ENCODE measurements around the gene PSMD12. TPM values are rescaled to one million over a fixed set of nuclear protein-coding genes. Genes with fewer than 3 reads are reported as not detected.

PSMD12 gene
- total RNA-seq, 4 donors from 2014 or later, result 24.1 to 45.3 (median 27.7) TPM

DNA sequence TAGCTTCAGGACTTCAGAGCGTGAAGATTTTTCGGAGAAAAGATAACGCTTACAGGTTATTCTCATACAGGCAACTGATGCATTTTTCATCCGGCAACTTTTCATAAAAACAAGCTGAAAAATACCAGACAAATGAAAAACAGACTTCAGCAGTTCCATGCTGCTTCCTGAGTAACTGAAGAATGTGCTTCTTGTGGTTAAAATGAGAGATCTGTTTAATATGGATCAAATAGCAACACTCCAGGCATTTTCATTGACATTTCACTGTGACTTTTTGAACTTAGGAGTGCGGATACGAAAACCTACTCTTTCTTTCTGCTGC, 10.0 kb upstream of the PSMD12 start:
- TF ChIP-seq, protein P1, sequence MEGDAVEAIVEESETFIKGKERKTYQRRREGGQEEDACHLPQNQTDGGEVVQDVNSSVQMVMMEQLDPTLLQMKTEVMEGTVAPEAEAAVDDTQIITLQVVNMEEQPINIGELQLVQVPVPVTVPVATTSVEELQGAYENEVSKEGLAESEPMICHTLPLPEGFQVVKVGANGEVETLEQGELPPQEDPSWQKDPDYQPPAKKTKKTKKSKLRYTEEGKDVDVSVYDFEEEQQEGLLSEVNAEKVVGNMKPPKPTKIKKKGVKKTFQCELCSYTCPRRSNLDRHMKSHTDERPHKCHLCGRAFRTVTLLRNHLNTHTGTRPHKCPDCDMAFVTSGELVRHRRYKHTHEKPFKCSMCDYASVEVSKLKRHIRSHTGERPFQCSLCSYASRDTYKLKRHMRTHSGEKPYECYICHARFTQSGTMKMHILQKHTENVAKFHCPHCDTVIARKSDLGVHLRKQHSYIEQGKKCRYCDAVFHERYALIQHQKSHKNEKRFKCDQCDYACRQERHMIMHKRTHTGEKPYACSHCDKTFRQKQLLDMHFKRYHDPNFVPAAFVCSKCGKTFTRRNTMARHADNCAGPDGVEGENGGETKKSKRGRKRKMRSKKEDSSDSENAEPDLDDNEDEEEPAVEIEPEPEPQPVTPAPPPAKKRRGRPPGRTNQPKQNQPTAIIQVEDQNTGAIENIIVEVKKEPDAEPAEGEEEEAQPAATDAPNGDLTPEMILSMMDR (IDR thresholded peaks at IDR 0.05; ENCODE audit: low read depth), result no peak

DNA sequence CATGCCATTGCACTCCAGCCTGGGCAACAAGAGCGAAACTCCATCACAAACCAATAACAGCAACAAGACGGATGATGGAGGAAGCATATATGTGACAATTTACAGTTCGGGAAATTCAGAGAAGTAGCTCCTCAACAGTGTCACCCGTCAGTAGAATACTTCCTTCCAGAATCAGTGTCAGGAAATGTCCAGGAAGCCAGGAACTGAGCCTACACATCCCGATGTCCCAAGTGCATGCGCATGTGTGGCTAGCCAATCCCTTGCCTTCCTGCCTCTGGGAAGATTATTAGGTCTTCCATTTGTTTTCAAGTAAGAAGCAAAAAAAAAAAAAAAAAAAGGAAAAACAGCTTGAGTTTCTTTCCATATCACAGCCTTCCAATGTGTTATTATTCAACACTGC, 9.3 kb upstream of the PSMD12 start:
- TF ChIP-seq, protein P1 (IDR thresholded peaks at IDR 0.05; ENCODE audit: low read depth), result no peak

DNA sequence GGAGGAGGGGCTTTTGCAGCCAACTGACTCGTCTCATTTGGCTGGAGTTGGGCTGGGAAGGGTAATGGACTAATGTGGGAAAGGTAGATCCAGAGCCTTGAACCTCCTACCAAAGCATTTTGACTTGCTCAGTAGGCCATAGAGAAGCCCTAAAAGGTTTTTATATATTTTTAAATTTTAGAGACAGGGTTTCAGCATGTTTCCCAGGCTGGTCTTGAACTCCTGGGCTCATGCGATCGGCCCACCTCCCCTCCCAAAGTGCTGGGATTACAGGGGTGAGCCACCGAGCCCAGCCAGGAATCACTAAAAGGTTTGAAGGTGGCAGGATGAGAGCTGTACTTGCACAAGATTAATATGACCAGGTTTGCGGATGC, 8.7 kb upstream of the PSMD12 start:
- TF ChIP-seq, protein P1 (IDR thresholded peaks at IDR 0.05; ENCODE audit: low read depth), result no peak

DNA sequence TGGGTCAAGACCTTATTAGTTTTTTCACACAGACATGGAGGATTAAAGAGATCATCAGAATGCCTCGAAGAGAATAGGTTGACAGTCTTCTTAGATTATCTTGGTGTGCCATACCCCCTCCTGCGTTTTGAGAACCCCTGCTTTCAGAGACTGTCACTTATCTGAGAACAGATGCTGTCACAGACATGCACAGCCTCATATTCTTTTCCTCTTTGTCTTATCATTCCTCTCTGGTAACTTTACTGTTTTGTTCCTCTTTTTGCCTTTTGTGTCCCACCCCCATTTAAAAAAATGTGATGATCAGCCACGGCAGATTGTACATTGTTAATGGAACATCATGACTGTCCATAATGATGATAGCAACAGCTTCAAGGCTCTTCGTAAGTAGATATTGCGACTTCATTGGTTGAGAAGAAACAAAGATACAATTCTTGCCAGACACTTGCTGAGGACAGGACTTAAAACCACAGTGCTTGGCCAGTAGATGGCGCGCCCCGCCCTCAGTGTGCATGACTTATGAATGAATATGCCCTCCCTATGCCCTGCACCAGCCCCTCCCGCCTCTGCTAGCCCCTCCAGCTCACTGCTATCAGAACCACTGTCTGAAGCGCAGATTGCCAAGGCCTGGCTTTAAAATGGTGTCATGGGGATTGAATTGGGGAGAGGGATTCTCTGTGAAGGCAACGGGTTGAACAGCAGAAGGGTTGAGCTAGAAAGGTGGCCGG, 8.1 kb upstream of the PSMD12 start:
- TF ChIP-seq, protein P1 (IDR thresholded peaks at IDR 0.05; ENCODE audit: low read depth), result no peak

DNA sequence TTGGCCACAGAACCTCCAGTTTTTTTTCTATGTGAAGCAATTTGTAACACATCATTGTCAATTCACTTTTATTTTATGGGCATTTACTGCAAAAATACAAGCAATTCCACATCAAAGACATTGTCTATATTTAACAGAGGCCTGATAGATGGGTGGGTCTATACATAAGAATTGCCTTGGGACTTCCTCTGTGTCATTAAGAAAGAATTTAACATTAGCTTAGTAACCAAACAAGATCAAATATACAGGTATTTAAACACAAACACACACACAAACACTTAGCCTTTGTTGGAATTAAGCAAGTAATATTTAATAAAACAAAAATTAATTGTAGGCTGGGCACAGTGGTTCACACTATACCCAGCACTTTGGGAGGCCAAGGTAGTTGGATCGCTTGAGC, 6.4 kb upstream of the PSMD12 start:
- TF ChIP-seq, protein P1 (IDR thresholded peaks at IDR 0.05; ENCODE audit: low read depth), result no peak

DNA sequence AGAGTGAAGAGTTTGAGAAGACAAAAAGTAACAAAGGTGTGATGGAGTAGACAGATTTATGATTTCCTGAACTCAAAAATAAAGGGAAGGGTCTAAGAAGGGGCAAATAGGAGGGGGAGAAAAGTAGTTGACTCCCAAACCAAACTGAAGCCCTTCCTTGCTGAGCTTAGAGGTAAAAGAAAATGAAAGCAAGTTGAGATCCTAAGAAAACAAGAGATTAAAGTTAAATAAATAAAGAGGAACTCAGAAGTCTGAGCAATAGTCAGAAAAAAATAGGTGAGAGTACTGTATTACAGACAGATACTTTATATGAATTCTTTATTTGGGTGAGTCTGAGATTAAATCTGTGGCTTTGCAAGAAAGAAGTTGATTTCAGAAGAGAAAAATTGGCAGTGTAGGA, 3.3 kb upstream of the PSMD12 start:
- TF ChIP-seq, protein P1 (IDR thresholded peaks at IDR 0.05; ENCODE audit: low read depth), result no peak

DNA sequence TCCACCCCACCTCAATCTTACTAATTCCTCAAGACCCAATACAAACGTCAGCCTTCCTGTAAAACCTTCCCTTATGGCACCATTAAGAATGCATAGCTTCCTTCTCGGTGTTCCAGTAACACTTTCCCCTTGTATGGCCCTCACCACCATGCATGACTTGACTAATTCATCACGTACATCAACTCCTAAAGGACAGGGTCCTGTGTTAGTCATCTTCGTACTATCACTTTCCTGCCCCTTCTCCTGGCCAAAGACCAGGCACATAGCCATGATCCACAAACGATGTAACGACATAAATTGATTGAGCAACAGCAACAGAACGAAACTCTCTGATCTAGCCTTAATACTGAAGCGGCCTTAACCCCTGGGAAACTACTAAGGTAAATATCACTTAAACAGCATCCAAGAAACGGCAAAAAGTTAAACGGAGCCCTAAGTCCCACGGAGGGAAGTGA, 612 bp downstream of the PSMD12 start:
- TF ChIP-seq, protein P1 (IDR thresholded peaks at IDR 0.05; ENCODE audit: low read depth), result no peak
